ENCODE data around the gene KLC3.

- no peak for TF ChIP-seq POLR2AphosphoS5 (IDR thresholded peaks at IDR 0.05; ENCODE audit: borderline replicate concordance, low read depth, low read length)
- TF ChIP-seq EZH2 (IDR thresholded peaks at IDR 0.05): no peak
- no peak for TF ChIP-seq FOXP2 (optimal IDR thresholded peaks at IDR 0.05; ENCODE audit: control extremely low read depth, extremely low read length, insufficient read depth)
Measured at GRCh38 chr19:45344621-45345505, 4.3 kb downstream of the KLC3 start.
